Dendritic cell treated with granulocyte-macrophage colony-stimulating factor and Interleukin-4, amounts not matched to agents 40 ng/mL and 50 ng/mL, for 4 days (primary cell): ENCODE measurements around the gene ENPP3.

ENCODE experiments used
- H3K27ac Mint-ChIP-seq: one replicate; pipeline ENCODE4 v1.8.0; 2022; ENCODE audit warnings: mild to moderate bottlenecking, mixed read lengths
- H3K27me3 Mint-ChIP-seq: one replicate; pipeline ENCODE4 v1.8.0; 2022; ENCODE audit warnings: mild to moderate bottlenecking, mixed read lengths
- H3K36me3 Mint-ChIP-seq: one replicate; pipeline ENCODE4 v1.8.0; 2022; ENCODE audit warnings: low read depth, mixed read lengths
- H3K4me1 Mint-ChIP-seq: one replicate; pipeline ENCODE4 v1.8.0; 2022; ENCODE audit warnings: low read depth, mixed read lengths
- H3K4me3 Mint-ChIP-seq: one replicate; pipeline ENCODE4 v1.8.0; 2022; ENCODE audit warnings: mild to moderate bottlenecking, moderate library complexity, mixed read lengths
- H3K9me3 Mint-ChIP-seq: one replicate; pipeline ENCODE4 v1.8.0; 2022; ENCODE audit warnings: mixed read lengths
- intact Hi-C: fragments of 100-400 bp; cut with micrococcal nuclease; formaldehyde crosslinking; loops from one replicate; pipeline ENCODE4 v1.15.0; 2022

ENPP3 gene

DNA sequence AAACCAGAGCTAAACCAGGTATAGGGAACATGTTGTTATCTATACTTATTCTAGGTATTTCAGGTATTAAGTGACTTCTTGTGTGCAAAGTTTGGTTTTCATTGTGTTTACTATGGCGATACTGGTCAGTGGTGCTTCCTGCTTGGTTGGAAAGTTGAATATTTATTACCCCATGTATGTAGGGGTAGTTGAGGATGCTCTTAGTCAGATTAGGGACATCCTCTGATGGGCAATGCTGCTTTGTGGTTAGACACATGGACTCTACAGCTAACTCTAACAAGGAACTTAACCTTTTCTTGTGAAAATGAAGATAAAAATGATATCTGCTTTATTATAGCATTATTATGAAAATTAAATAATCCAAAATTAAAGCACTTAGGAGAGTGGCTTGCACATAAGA, 126.6 kb downstream of the ENPP3 start:
- Mint-ChIP-seq H3K4me1 (no peaks in the 10 kb centered on the region), H3K4me3 (no peak overlapping the region), H3K36me3 (no peaks in the 10 kb centered on the region), H3K27ac (no peak overlapping the region), H3K27me3 (no peaks in the 10 kb centered on the region), H3K9me3 (no peaks in the 10 kb centered on the region)
- intact Hi-C loops = no loop called here

DNA sequence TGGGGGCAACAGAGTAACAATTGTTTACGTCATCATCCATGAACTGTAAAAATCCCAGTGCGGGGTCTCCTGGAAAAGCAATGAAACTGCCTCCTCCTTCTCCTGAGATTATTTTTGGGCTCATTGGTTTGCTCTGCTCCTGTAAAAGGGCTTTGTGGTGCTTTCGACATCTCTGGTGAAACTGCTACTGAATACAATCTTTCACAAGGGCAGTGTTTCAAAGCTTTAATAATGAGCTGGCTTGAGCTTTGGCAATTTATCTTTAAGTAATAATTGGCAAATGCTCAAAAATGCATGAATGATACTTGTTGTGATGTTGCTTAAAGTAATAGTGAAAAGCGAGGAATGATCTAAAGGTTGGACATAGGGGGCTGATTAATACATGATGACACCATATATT, 127.2 kb downstream of the ENPP3 start:
- intact Hi-C loops = no loop called here
- Mint-ChIP-seq H3K9me3 (no peaks in the 10 kb centered on the region), H3K4me3 (no peak overlapping the region), H3K27ac (no peak overlapping the region), H3K36me3 (no peaks in the 10 kb centered on the region), H3K27me3 (no peaks in the 10 kb centered on the region), H3K4me1 (no peaks in the 10 kb centered on the region)

DNA sequence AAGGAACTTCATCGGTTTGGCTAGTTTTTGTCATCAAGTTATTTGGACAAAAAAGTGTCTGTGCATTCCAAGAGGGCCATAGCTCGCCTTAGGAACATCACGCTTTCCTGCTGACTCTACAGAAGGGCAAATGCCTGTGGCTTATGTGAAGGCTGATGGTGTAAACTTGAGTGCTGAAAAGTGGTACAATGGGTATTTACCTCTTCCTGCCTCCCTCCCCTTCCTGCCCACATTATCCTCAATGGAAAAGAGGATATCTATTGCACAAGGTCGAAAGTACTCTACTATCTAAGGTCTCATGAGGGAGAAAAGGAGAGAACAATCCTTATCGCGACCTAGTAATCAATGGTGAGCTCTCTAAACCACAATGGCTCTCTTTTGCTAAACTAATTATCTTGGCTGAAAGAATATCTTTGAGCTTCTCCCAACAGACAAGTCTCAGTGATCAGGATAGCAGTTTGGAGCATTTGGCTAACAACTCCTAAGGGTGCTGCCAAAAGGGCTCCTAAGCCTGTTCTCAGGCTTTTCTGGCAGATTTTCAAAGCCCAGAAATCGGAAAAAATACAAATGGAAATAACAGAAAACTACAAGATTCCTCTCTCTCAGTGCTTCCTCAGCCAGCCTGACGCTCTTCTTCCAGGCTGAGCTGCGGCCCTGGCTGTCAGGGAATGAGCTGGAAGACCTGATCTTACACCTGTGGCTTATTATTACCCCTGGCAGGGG, 128.1 kb downstream of the ENPP3 start:
- H3K36me3 Mint-ChIP-seq = no peaks in the 10 kb centered on the region
- intact Hi-C loops = no loop called here
- no peak overlapping the region for H3K27ac Mint-ChIP-seq
- no peaks in the 10 kb centered on the region for H3K4me1 Mint-ChIP-seq
- H3K27me3 Mint-ChIP-seq = no peaks in the 10 kb centered on the region
- no peaks in the 10 kb centered on the region for H3K9me3 Mint-ChIP-seq
- no peak overlapping the region for H3K4me3 Mint-ChIP-seq

DNA sequence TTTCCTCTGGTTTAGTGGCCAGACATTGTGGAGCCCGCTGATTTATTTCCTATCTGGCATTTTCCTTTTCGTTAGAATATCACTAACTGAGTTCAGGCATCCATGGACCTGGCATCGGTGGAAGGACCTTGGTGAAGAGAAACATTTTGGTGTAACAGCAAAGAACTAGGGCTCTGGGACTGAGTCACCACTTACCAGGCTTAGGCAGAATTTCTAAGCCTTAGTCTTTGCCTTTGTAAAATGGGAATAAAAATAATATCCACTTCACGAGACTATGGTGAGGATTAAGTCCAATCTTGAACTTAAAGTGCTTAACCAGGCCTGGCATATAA, 128.7 kb downstream of the ENPP3 start:
- Mint-ChIP-seq H3K9me3 (no peaks in the 10 kb centered on the region), H3K27ac (no peak overlapping the region), H3K4me1 (no peaks in the 10 kb centered on the region), H3K27me3 (no peaks in the 10 kb centered on the region), H3K4me3 (no peak overlapping the region), H3K36me3 (no peaks in the 10 kb centered on the region)
- intact Hi-C loops = no loop called here

DNA sequence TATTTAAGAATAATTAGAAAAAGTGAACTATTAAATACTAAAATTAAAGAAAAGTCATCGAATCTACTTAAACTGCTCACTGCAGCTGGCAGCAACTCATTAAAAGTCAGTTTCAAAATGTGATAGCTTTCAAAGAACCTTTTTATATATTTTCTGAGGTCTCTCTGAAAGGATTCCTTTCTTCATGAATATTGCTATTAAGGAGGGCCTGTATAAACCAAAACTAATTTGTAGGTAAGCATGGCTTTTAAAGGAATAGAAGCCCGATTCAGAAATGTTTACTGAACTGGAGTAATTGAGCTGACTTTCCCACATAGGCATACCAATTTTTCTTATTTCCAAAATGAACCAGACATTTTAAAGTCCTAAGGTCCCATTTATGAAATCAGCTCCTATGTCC, 129.5 kb downstream of the ENPP3 start:
- H3K9me3 Mint-ChIP-seq = no peaks in the 10 kb centered on the region
- H3K27ac Mint-ChIP-seq = no peak overlapping the region
- H3K27me3 Mint-ChIP-seq = no peaks in the 10 kb centered on the region
- no peak overlapping the region for H3K4me3 Mint-ChIP-seq
- H3K36me3 Mint-ChIP-seq = no peaks in the 10 kb centered on the region
- intact Hi-C loops = no loop called here
- H3K4me1 Mint-ChIP-seq = no peaks in the 10 kb centered on the region

DNA sequence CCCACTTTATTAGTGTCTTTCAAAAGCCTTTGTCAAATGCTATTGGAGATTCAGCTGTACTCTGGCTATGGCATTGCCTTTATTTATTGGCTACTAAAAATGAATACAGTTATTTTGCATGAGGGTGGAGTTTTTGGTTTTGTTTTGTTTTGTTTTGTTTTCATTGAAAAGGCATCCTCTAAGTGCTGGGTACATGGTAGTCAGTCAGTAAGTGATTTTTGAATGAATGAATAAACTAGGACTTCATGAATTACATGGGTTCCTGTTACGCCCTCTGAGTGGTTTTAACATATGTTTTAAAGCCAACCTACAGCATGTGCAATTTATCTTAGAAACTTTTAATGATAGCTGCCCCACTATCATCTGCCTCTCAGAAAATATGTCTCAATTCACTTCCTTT, 131.9 kb downstream of the ENPP3 start:
- no peaks in the 10 kb centered on the region for H3K4me1 Mint-ChIP-seq
- no peaks in the 10 kb centered on the region for H3K9me3 Mint-ChIP-seq
- intact Hi-C loops = no loop called here
- H3K27me3 Mint-ChIP-seq = no peaks in the 10 kb centered on the region
- H3K4me3 Mint-ChIP-seq = no peak overlapping the region
- no peak overlapping the region for H3K27ac Mint-ChIP-seq
- no peaks in the 10 kb centered on the region for H3K36me3 Mint-ChIP-seq

DNA sequence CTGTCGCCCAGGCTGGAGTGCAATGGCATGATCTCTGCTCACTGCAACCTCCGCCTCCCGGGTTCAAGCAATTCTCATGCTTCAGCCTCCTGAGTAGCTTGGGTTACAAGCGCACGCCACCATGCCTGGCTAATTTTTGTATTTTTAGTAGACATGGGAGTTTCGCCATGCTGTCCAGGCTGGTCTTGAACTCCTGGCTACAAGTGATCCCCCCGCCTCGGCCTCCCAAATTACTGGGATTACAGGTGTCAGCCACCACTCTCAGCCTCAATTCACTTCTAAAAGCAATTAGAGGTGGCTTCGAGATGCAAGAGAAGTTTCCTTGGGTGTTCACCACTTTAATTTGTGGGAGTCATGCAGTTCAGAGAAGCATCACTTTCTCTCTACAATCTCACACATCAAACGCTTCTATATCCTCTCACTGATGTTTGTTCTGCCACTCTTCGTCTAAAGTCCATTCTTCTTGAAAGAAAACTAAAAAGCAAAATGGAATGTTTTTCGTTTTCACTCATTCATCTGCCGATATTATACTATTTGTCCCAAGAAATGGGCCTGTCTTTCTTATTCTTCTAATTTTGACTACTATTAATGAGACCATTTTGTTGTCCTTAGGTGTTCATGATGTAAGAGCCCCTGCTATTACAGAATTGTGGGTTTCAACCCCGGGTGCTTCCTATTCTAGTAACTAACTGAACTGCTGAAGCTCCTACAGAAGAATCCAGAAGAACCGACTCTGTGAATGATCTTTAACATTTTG, 132.5 kb downstream of the ENPP3 start:
- no peaks in the 10 kb centered on the region for H3K27me3 Mint-ChIP-seq
- no peak overlapping the region for H3K27ac Mint-ChIP-seq
- no peaks in the 10 kb centered on the region for H3K9me3 Mint-ChIP-seq
- H3K36me3 Mint-ChIP-seq = no peaks in the 10 kb centered on the region
- intact Hi-C loops = no loop called here
- H3K4me3 Mint-ChIP-seq = no peak overlapping the region
- H3K4me1 Mint-ChIP-seq = no peaks in the 10 kb centered on the region

DNA sequence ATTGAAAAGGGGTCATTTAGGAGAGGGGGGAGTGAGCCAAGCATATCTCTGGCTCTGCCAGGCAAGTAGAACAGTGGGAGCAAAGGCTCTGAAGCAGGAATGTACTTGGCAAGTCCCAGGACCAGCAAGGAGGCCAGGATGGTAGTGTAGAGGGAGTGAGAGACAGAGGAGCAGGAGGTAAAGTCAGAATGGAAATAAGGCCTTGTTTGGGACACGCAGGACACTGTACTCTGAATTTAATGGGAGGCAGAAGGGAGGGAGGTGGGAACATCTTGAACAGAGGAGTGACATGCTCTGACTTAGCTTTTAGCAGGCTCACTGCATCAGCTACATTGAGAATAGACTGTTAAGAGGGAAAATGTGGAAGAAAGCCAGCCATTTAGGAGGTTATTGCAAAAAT, 133.7 kb downstream of the ENPP3 start:
- Mint-ChIP-seq H3K9me3 (no peaks in the 10 kb centered on the region), H3K36me3 (no peaks in the 10 kb centered on the region), H3K27ac (no peak overlapping the region), H3K4me3 (no peak overlapping the region), H3K27me3 (no peaks in the 10 kb centered on the region), H3K4me1 (no peaks in the 10 kb centered on the region)
- intact Hi-C loops = no loop called here

DNA sequence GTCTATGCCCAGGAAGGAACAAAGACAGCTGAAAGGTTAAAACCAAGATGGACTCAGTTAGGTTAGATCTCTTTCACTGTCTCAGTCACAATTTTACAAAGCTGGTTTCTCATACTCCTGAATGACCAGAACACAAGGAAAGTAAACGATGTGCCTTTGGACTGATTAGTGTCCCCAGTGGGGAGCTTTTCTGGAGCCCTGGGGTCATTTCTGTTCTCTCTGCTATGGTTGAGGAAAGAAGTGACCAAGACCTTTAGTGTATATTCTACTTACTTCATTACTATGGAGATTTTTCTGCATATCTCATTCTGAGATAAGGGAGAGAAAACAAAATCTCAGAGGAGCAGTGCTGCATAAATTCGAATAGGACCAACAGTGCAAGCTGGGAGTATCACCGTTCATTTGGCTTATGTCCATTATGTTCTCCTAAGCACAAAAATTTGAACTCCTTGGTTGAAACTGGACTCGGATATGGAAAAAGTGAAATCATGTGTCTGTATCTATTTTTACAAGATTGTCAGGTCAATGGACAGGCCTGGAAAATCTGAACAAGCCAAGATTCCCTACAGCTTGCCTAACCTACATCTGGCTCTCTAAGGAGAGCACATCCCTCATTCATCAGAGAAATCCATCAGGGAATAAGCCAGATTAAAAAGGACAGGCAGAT, 136.3 kb downstream of the ENPP3 start:
- Mint-ChIP-seq H3K36me3 (no peaks in the 10 kb centered on the region), H3K27me3 (peaks cover 2% of the 10 kb centered on the region), H3K27ac (no peak overlapping the region), H3K4me1 (no peaks in the 10 kb centered on the region), H3K4me3 (no peak overlapping the region), H3K9me3 (no peaks in the 10 kb centered on the region)
- intact Hi-C loops = no loop called here

DNA sequence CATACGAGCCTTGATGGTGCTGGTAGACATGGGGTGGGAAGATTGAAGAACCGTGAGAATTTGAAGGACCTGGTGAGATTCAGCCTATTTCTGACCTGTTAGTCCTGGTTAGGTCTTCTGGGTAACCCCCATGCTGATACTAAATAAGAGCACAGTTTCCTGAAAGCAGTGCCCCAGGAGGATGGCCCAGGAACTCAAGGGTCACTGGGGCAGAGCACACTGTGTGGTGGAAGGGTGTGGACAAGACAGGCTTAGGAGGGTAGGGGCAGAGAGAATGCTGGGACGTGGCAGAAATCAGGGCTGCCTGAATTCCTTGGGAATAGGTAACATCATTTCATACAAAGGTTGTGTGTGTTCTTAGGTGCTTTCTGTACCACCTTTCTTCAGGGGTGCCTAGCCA, 138.8 kb downstream of the ENPP3 start:
- Mint-ChIP-seq H3K9me3 (no peaks in the 10 kb centered on the region), H3K27me3 (peaks cover 2% of the 10 kb centered on the region), H3K4me3 (no peak overlapping the region), H3K36me3 (no peaks in the 10 kb centered on the region), H3K4me1 (no peaks in the 10 kb centered on the region), H3K27ac (no peak overlapping the region)
- intact Hi-C loops = no loop called here

DNA sequence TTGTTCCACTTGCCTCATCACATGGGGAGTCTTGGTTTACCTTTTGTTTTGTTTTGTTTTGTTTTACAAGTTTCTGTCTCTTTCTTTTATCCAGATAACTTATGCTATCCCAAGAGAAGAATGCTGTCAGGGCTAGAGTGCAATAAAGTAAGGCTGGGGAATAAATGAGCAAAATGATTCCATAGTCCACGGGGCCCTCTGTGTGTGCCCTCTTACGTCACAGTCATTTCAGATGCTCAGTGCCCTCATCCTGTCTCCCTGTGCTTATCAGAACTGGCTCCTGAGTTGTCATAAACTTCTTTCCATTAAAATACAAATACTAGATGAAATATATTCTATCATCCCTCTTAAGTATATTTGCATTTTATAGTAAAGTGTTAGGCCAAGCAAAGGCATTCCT, 139.9 kb downstream of the ENPP3 start:
- no peaks in the 10 kb centered on the region for H3K4me1 Mint-ChIP-seq
- H3K36me3 Mint-ChIP-seq = no peaks in the 10 kb centered on the region
- no peak overlapping the region for H3K4me3 Mint-ChIP-seq
- peaks cover 2% of the 10 kb centered on the region for H3K27me3 Mint-ChIP-seq
- no peaks in the 10 kb centered on the region for H3K9me3 Mint-ChIP-seq
- intact Hi-C loops = no loop called here
- no peak overlapping the region for H3K27ac Mint-ChIP-seq

DNA sequence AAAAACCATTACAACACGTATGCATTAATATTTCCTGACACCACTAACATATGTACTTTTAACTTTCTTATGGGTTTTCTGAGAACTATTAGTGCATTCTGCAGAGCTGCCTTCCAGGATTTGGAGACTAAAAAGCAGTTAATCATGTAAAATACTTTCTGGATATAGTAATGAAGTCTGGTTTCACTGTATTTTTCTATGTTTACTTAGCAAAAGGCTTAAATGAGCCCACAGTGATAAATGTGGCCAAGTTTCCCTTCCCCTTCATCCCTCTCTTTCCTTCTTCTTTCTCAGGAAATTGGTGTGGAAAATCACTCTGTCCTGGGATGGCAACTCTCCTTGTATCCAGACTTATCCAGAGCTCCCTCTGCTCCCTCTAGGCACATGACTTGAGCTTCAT, 141.1 kb downstream of the ENPP3 start:
- no peak overlapping the region for H3K27ac Mint-ChIP-seq

DNA sequence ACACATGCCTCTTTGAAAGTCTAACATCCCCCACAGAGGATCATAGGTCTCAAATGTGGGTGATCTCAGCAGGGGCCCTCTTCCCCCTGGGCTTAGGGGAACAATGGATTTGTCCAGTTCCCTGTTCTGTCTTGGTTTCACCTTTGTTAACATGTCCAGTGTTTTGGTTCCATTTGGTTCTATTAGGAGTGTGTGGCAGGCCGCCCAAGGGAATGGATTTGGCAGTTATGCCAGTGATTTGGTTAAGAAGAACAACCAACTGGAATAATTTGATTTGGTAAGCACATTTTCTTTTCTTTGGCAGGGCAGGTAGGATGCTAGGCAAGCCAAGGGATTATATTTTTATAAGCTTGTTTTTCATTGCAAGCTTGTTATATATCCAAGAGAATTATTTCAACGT, 142.2 kb downstream of the ENPP3 start:
- Mint-ChIP-seq H3K4me3 (no peak overlapping the region), H3K4me1 (no peaks in the 10 kb centered on the region), H3K9me3 (peaks cover 14% of the 10 kb centered on the region), H3K36me3 (no peaks in the 10 kb centered on the region), H3K27ac (no peak overlapping the region), H3K27me3 (peaks cover 2% of the 10 kb centered on the region)
- intact Hi-C loops = no loop called here

More for the DNA sequence above, 141.1 kb downstream of the ENPP3 start:
- Mint-ChIP-seq H3K4me3 (no peak overlapping the region), H3K27me3 (peaks cover 2% of the 10 kb centered on the region), H3K9me3 (peaks cover 7% of the 10 kb centered on the region), H3K36me3 (no peaks in the 10 kb centered on the region), H3K4me1 (no peaks in the 10 kb centered on the region)
- intact Hi-C loops = no loop called here

DNA sequence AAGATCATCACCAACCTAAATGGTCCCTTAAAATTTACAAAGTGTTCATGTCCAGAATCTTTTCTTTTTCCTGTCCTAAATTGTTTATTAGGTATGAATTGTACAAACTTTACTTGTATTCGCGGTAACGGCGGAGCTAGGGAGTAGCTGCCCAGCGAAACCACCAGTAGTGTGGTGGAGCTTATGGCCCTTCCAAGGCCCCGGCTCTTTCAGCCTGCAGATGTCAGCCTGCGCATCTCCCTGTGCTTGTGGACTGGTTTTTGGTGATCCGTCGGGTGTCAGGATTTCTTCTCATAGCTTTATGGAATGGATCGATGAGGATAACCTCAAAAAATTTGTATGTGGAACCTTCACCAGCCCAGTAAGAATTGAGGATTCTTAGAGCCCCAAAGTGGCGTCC, 143.5 kb downstream of the ENPP3 start:
- H3K27ac Mint-ChIP-seq = no peak overlapping the region
- intact Hi-C loops = no loop called here
- H3K36me3 Mint-ChIP-seq = no peaks in the 10 kb centered on the region
- H3K9me3 Mint-ChIP-seq = peaks cover 14% of the 10 kb centered on the region
- H3K27me3 Mint-ChIP-seq = peaks cover 2% of the 10 kb centered on the region
- no peak overlapping the region for H3K4me3 Mint-ChIP-seq
- no peaks in the 10 kb centered on the region for H3K4me1 Mint-ChIP-seq
